Colonic mucosa (tissue), 4 donors: ENCODE results near the gene MACROD1. TPM values are rescaled to one million over a fixed set of nuclear protein-coding genes. Genes with fewer than 3 reads are reported as not detected.
A peak's percentile ranks its signal among the peaks of the same experiment; 100 is the strongest.

ENCODE experiments used
- DNase-seq: peaks from one replicate; pipeline ENCODE4 v3.0.0-alpha.2; 2020
- H3K27ac ChIP-seq: fragments of 200-600 bp; one replicate; pipeline ENCODE4 v1.8.0; 2021
- H3K27me3 ChIP-seq: fragments of 200-600 bp; one replicate; pipeline ENCODE4 v1.8.0; 2021
- H3K36me3 ChIP-seq: fragments of 200-600 bp; one replicate; pipeline ENCODE4 v1.8.0; 2021
- H3K4me1 ChIP-seq: fragments of 200-600 bp; one replicate; pipeline ENCODE4 v1.8.0; 2021; ENCODE audit warnings: mild to moderate bottlenecking
- H3K4me3 ChIP-seq: fragments of 200-600 bp; one replicate; pipeline ENCODE4 v1.8.0; 2021
- H3K9ac ChIP-seq, 2 donors: one replicate each; pipeline ENCODE4 v1.7.0; 2013; ENCODE audit warnings: control low read depth in 2 of 2, low read depth in 2 of 2, low read length in 2 of 2
- H3K9me3 ChIP-seq: fragments of 200-600 bp; one replicate; pipeline ENCODE4 v1.8.0; 2021
- CTCF ChIP-seq: fragments of 200-600 bp; IDR thresholded peaks from one replicate; pipeline ENCODE4 v1.8.0; 2022; ENCODE audit warnings: antibody characterized with exemption, mild to moderate bottlenecking
- intact Hi-C: fragments of 100-400 bp; cut with DNase I; formaldehyde crosslinking; loops from one replicate; pipeline ENCODE4 v1.14.1; 2022
- total RNA-seq, 2 donors: library from RNA; stranded (reverse); fragmentation: NEBNext Ultra II Directional in 1 of 2; extraction: Animal tissue kit (Norgen Biotek cat#: 25700) in 1 of 2; gene quantifications; one replicate each; pipeline ENCODE4 v1.2.1, GENCODE V29; 2021
- donor health status: healthy.
- donor health status: DM: no; HTN: no; CAD: no.
- donor health status: DM: no; HTN: no; CAD: no.

The MACROD1 gene
- total RNA-seq, 2 donors from 2014 or later: 18.6 to 22.9 TPM

- no peaks in the 10 kb centered on the region for H3K9me3 ChIP-seq
- no peaks in the 10 kb centered on the region for H3K4me1 ChIP-seq
- no peaks in the 10 kb centered on the region for H3K36me3 ChIP-seq
- no peak for TF ChIP-seq CTCF
- peak overlapping the region; percentile 0 for H3K4me3 ChIP-seq
- DNase-seq: no peak
- intact Hi-C loops: no loop called here
- H3K27ac ChIP-seq: no peak overlapping the region
- no peak overlapping the region for H3K9ac ChIP-seq
- H3K27me3 ChIP-seq: peaks cover 6% of the 10 kb centered on the region
These were observed 105.6 kb downstream of the MACROD1 start for GRCh38 chr11:64060263-64060860.

GRCh38 chr11:64059339-64060140, 106.4 kb downstream of the MACROD1 start:
- Histone ChIP-seq H3K4me1 (no peaks in the 10 kb centered on the region), H3K27ac (no peak overlapping the region), H3K9ac (no peak overlapping the region), H3K27me3 (peaks cover 6% of the 10 kb centered on the region), H3K4me3 (no peak overlapping the region), H3K36me3 (no peaks in the 10 kb centered on the region), H3K9me3 (no peaks in the 10 kb centered on the region)
- DNase-seq: no peak
- intact Hi-C loops: no loop called here
- TF ChIP-seq CTCF: no peak

- no peak overlapping the region for H3K27ac ChIP-seq
These were observed 107.4 kb downstream of the MACROD1 start for GRCh38 chr11:64058494-64058893.

GRCh38 chr11:64057890-64058289, 108.0 kb downstream of the MACROD1 start:
- Histone ChIP-seq H3K9me3 (no peaks in the 10 kb centered on the region), H3K36me3 (no peaks in the 10 kb centered on the region), H3K4me1 (no peaks in the 10 kb centered on the region), H3K27ac (no peak overlapping the region), H3K27me3 (peaks cover 6% of the 10 kb centered on the region), H3K9ac (no peak overlapping the region), H3K4me3 (no peak overlapping the region)
- intact Hi-C loops: no loop called here
- no peak for TF ChIP-seq CTCF
- DNase-seq: no peak

More at GRCh38 chr11:64058494-64058893, 107.4 kb downstream of the MACROD1 start:
- H3K4me1 ChIP-seq: no peaks in the 10 kb centered on the region
- H3K9ac ChIP-seq: no peak overlapping the region
- TF ChIP-seq CTCF: no peak
- H3K27me3 ChIP-seq: peaks cover 6% of the 10 kb centered on the region
- no peak overlapping the region for H3K4me3 ChIP-seq
- DNase-seq: no peak
- no peaks in the 10 kb centered on the region for H3K36me3 ChIP-seq
- intact Hi-C loops: no loop called here
- no peaks in the 10 kb centered on the region for H3K9me3 ChIP-seq

GRCh38 chr11:64056861-64057260, 109.1 kb downstream of the MACROD1 start:
- Histone ChIP-seq H3K27ac (no peak overlapping the region), H3K4me3 (no peak overlapping the region), H3K9ac (no peak overlapping the region), H3K9me3 (no peaks in the 10 kb centered on the region), H3K4me1 (no peaks in the 10 kb centered on the region), H3K36me3 (no peaks in the 10 kb centered on the region), H3K27me3 (peaks cover 6% of the 10 kb centered on the region)
- intact Hi-C loops: no loop called here
- no peak for TF ChIP-seq CTCF
- DNase-seq: no peak
